AG04450 (cell line): ENCODE measurements around the gene TPSG1. TPM values are rescaled to one million over a fixed set of nuclear protein-coding genes. Genes with fewer than 3 reads are reported as not detected.
"Not testable (repeated sequence)": the region's sequence is repeated elsewhere in the genome, so short reads cannot be mapped to it uniquely, and the experiment has no call there.

ENCODE experiments used
- CTCF ChIA-PET: fragments of 300-600, 350-600 bp; formaldehyde crosslinking; extraction: SDS; loops from one replicate; lab custom pipeline; 2022; ENCODE audit warnings: antibody characterized with exemption, inconsistent platforms; lab: Charles Lee
- POLR2A ChIA-PET: fragments of 350-600 bp; formaldehyde crosslinking; extraction: SDS; loops from one replicate; lab custom pipeline; 2021; ENCODE audit warnings: antibody characterized with exemption, inconsistent platforms; lab: Yijun Ruan, JAX
- DNase-seq: peaks from one replicate; pipeline ENCODE4 v3.0.0-alpha.2; 2011; ENCODE audit warnings: low read depth, low spot score
- H3K27ac ChIP-seq: one replicate; pipeline ENCODE4 v1.5.1; 2012; ENCODE audit warnings: low read depth, low read length, control low read depth
- H3K27me3 ChIP-seq: one replicate; pipeline ENCODE4 v1.6.0; 2012; ENCODE audit warnings: low read length; ENCODE audit not compliant: control insufficient read depth, insufficient read depth
- H3K4me3 ChIP-seq: 2 replicates; pipeline ENCODE4 v1.5.1; 2011; ENCODE audit warnings: mild to moderate bottlenecking, low read depth, low read length, control low read depth
- H3K9me3 ChIP-seq: 2 replicates; pipeline ENCODE4 v1.5.1; 2012; ENCODE audit warnings: low read length; ENCODE audit not compliant: control insufficient read depth, insufficient read depth
- polyA plus RNA-seq: library from polyadenylated mRNA; depleted of rRNA; stranded (reverse); fragments of >200 nt; gene quantifications from 2 replicates; pipeline ENCODE4 v1.2.3, GENCODE V29; 2011
- TF ChIP-seq, protein P1 (sequence below): IDR thresholded peaks from 2 replicates; pipeline ENCODE4 v1.5.1; 2011; ENCODE audit warnings: low read depth, low read length, control low read depth, inconsistent platforms

Gene TPSG1
- polyA plus RNA-seq, 1 experiment, result not detected

GRCh38 chr16:1193825-1194581 is 31.1 kb downstream of the TPSG1 start:
- DNase-seq, result no peak

DNA sequence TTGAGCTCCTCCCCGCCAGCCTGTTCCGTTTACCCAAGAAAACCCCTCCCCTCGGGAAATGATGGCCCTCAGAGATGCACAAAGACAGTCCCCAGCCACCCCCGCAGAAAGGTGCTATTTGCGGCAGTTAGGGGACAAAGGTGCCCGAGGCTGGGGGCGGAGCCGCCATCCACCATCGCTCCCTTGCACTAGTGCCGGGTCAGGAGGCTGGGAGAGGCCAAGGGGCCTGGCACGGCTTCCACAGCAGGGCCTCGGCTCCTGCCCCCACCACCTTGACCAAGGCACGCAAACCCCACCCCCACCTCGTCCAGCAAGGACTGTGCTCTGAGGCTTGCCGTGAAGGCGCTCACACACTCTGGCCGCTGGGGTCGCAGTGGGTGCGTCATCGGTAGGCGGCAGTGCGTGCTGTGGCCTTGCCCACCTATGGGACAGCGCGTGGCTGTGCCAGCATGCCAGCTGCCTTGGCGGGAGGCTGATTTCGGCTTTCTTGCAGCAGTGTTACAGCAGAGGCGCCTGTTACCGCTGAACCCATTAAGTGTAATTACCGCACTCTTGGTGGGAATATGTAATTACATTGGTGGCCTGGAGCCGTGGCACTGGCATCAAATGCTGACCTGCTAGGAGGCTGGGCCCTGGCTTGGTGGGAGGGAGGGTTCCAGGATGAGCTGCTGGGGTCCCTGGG is 31.8 kb downstream of the TPSG1 start:
- Histone ChIP-seq H3K9me3 (peaks cover 5% of the 10 kb centered on the region; the same call in 1 of the 2 replicates), H3K27ac (no peak overlapping the region), H3K4me3 (no peak overlapping the region), H3K27me3 (no peaks in the 10 kb centered on the region)
- no peak for DNase-seq
- POLR2A ChIA-PET, result no interaction called here
- TF ChIP-seq, protein P1, sequence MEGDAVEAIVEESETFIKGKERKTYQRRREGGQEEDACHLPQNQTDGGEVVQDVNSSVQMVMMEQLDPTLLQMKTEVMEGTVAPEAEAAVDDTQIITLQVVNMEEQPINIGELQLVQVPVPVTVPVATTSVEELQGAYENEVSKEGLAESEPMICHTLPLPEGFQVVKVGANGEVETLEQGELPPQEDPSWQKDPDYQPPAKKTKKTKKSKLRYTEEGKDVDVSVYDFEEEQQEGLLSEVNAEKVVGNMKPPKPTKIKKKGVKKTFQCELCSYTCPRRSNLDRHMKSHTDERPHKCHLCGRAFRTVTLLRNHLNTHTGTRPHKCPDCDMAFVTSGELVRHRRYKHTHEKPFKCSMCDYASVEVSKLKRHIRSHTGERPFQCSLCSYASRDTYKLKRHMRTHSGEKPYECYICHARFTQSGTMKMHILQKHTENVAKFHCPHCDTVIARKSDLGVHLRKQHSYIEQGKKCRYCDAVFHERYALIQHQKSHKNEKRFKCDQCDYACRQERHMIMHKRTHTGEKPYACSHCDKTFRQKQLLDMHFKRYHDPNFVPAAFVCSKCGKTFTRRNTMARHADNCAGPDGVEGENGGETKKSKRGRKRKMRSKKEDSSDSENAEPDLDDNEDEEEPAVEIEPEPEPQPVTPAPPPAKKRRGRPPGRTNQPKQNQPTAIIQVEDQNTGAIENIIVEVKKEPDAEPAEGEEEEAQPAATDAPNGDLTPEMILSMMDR, result no peak
- CTCF ChIA-PET, result interaction anchor here (1.3 to 3.0 kb wide), 2 partner anchors 86 to 90 kb away, joined by 5 to 13 read pairs; no protein-coding TSS in a partner anchor

More at GRCh38 chr16:1193825-1194581, 31.1 kb downstream of the TPSG1 start:
- ChIA-PET POLR2A (no interaction called here), CTCF (interaction anchor here (1.3 to 3.0 kb wide), 2 partner anchors 87 to 90 kb away, joined by 5 to 13 read pairs; no protein-coding TSS in a partner anchor)
- Histone ChIP-seq H3K9me3 (peaks cover 8% of the 10 kb centered on the region; the same call in 1 of the 2 replicates), H3K4me3 (no peak overlapping the region), H3K27ac (no peak overlapping the region), H3K27me3 (no peaks in the 10 kb centered on the region)
- TF ChIP-seq, protein P1, result no peak

DNA sequence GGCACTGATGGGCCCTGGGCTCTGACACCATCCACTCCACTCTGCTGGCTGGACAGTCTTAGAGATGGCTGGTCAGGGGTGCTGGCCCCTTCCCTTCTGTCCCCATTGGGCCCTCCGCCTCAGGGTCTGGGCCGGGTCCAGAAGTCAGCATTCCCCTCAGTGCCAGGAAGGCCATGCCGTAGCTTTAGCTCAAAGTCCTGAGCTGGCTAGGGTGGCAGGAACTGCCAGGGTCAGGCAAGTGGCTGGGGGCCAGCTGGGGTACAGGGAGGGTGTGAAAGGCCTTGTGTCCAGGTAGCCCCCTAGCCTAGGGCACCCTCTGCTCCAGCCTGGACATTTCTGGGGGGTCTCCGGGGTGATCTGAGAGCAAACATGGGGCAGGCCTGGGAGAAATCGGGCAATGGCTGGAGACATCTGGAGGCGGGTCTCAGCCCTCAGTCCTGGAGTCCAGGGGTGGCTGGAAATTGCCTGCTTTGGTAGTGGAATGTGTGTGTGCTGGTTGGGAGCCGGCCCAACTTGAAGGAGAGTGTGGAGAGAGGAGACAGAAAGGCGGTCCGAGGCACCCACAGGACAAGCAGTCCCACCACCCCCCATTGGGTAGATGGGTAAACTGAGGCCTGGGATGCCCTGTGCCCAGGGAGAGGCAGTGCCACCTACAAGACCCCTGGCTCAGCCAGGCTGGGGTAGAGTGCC is 32.5 kb downstream of the TPSG1 start:
- Histone ChIP-seq H3K9me3 (peaks cover 6% of the 10 kb centered on the region; the same call in 1 of the 2 replicates), H3K27ac (no peak overlapping the region), H3K4me3 (no peak overlapping the region), H3K27me3 (no peaks in the 10 kb centered on the region)
- TF ChIP-seq, protein P1, result no peak
- CTCF ChIA-PET, result interaction anchor here (3.0 kb wide), 1 partner anchor 86 kb away, joined by 13 read pairs; no protein-coding TSS in a partner anchor
- POLR2A ChIA-PET, result interaction anchor here (0.6 kb wide), 1 partner anchor 772 kb away, joined by 3 read pairs; the partner anchor contains the start of gene RPS2
- no peak for DNase-seq

GRCh38 chr16:1190789-1191188 is 34.3 kb downstream of the TPSG1 start:
- H3K27me3 ChIP-seq, DNase-seq, H3K27ac ChIP-seq, CTCF ChIA-PET, H3K4me3 ChIP-seq: not testable (repeated sequence)
- POLR2A ChIA-PET, result interaction anchor here (0.6 kb wide), 1 partner anchor 490 kb away, joined by 3 read pairs; no protein-coding TSS in a partner anchor
- H3K9me3 ChIP-seq, result peaks cover 15% of the 10 kb centered on the region; the same call in 1 of the 2 replicates

- TF ChIP-seq, protein P1, result no peak
- ChIA-PET POLR2A (no interaction called here), CTCF (interaction anchor here (1.2 kb wide), 1 partner anchor 175 kb away, joined by 4 read pairs; no protein-coding TSS in a partner anchor)
These were observed 35.6 kb downstream of the TPSG1 start for GRCh38 chr16:1189455-1189854.

More at GRCh38 chr16:1189455-1189854, 35.6 kb downstream of the TPSG1 start:
- H3K9me3 ChIP-seq, result peaks cover 25% of the 10 kb centered on the region
- DNase-seq, result no peak
- no peak overlapping the region for H3K27ac ChIP-seq
- H3K4me3 ChIP-seq, result no peak overlapping the region
- H3K27me3 ChIP-seq, result no peaks in the 10 kb centered on the region
